Fibroblast of skin of scalp (primary cell): ENCODE results near the gene VPS33A.
"Not testable (repeated sequence)": the region's sequence is repeated elsewhere in the genome, so short reads cannot be mapped to it uniquely, and the experiment has no call there.

Experiments
- DNase-seq: peaks from one replicate; pipeline ENCODE4 v3.0.0-alpha.2; 2013

Gene VPS33A

DNA sequence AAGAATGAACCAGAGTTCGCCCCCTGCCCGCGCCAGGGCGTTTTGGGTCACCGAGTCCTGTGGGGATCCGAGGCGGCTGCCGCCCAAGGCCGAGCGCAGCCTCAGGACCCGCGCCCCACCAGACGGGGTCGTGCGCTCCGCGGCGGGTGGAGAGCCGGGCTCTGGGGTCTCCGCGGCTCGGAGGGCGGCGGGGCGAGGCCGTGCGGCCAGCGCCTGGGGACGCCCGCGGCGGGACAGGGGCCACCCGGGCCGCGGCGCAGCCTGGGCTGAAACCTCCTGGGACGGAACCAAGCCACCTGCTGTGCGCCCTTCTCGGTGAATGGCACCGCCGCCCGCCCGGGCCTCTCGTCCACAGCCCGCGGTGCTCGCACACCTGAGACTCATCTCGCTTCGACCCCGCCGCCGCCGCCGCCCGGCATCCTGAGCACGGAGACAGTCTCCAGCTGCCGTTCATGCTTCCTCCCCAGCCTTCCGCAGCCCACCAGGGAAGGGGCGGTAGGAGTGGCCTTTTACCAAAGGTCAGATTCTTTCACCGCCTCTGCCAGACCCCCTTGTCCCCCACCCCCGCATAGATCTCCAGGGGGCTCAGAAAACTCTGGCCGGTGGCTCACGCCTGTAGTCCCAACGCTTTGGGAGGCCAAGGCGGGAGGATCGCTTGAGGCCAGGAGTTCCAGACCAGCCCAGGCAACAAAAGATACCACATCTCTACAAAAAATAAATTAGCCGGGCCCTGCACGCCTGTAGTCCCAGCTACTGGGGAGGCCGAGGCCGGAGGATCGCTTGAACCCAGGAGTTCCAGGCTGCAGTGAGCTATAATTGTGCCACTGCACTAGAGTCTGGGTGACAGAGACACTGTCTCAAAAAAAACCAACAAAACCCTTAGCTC lies 61.9 kb downstream of the VPS33A start:
- no peak for DNase-seq

DNA sequence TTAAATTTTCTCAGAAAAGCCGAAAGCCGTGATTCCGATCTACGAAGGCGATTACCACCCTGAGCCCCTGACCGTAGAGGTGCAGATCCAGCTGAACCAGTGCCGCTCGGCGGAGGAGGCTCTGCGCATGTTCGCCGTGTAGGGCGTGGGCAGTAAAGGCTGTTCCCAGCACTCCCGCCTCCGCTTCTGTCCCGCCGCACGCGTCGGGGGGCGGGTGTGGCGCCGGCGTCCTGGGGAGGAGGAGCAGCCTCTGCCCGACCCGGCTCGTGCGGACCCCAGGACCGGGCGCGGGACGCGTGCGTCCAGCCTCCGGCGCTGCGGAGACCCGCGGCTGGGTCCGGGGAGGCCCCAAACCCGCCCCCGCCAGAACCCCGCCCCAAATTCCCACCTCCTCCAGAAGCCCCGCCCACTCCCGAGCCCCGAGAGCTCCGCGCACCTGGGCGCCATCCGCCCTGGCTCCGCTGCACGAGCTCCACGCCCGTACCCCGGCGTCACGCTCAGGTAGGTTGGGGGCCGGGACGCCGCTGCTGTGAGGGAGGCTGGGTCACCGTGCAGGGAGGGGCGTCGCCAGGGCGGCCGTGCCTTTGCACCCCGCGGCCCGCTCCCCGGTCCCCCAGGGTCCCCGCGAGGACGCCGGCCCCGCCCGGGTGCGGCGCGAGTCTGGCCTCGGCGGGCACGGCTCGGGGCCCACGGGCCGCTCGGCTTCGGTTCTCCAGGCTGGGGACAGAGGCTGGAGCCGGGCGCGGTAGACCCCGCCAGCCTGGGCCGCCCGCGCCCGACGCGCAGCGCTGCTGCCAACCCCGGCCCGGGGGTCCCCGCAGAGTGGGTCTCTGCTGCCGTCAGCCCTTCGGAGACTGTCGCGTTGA lies 62.8 kb downstream of the VPS33A start, which contains the start of gene B3GNT4:
TSS of gene B3GNT4 (plus strand) at position 409 of the 866 bp plus-strand sequence. CDS start 910 bp downstream, outside the sequence.
- peak; percentile 45 for DNase-seq

DNA sequence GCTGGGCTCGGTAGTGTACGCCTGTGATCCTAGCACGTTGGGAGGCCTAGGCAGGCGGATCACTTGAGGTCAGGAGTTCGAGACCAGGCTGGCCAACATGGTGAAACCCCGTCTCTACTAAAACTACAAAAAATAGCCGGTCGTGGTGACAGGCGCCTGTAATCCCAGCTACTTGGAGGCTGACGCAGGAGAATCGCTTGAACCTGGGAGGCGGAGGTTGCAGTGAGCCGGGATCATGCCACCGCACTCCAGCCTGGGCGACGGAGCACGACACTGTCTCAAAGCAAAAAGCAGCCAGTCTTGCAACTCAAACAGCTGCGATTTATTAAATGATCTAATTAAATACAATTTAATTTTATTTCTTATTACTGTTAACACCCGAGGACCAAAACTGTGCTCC lies 63.5 kb downstream of the VPS33A start:
- DNase-seq: not testable (repeated sequence)

DNA sequence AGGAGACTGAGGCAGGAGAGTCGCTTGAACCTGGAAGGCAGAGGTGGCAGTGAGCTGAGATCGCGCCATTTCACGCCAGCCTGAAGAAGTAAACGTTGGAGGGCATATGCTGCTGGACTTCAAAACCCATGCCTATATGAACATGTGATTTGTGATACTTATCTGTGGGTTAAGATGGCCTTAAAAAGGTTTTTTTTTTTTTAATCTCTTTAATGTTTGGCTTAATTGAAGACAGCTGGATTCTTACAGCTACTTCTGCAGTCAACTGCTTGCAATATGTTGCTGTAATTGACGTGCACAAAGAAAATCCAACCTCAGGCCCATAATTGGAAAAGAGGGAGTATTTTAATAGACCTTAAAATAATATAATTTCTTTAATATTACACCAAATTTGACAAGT lies 64.3 kb downstream of the VPS33A start:
- DNase-seq: no peak

DNA sequence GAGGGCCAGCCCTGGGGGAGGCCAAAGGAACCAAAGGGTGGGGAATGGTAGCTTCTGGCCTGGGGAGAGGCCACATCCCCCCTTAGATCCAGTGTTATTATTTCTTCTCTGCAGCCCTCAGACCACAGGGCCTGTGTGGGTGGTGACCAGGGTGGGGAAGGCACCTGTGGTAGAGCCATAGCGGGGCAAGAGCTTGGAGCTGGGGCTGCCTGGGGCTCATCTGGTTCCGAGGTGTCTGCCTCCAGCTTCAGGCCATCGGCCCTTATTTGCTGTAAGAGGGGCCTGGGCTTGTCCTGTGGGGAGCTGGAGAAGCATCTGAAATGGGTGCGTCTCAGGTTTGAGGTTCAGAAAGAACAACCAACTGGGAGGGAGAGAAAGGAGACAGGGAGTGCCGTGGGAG lies 64.9 kb downstream of the VPS33A start:
- DNase-seq: no peak

DNA sequence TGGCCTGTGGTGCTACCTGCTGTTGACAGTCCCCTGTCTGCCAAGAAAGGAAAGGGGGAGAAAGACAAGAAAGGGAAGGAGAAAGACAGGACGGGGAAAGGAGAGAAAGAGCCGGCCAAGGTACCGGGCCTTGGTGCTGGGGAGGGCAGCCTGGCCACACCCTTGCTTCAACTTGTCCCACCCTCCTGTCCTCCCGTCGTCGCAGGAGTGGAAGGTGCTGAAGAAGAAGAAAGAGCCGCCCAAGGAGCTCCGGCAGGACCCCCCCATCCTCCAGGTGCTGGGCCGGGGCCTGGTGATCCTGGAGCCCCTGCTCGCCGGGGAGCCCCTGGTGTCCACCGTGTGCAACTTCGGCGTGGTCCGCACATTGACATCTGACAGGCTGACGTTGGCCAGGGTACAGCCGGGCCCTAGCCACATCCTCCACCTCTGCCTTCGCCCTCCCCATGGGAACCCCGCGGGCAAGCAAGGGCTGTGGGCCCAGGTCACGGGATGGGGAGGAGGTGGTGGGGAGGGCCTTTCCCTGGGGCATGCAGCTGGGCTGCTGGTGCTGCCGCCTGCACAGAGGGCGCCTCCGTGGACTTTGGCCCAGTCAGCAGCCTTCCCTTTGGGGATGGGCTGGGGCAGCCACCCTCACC lies 65.6 kb downstream of the VPS33A start:
- DNase-seq: no peak

DNA sequence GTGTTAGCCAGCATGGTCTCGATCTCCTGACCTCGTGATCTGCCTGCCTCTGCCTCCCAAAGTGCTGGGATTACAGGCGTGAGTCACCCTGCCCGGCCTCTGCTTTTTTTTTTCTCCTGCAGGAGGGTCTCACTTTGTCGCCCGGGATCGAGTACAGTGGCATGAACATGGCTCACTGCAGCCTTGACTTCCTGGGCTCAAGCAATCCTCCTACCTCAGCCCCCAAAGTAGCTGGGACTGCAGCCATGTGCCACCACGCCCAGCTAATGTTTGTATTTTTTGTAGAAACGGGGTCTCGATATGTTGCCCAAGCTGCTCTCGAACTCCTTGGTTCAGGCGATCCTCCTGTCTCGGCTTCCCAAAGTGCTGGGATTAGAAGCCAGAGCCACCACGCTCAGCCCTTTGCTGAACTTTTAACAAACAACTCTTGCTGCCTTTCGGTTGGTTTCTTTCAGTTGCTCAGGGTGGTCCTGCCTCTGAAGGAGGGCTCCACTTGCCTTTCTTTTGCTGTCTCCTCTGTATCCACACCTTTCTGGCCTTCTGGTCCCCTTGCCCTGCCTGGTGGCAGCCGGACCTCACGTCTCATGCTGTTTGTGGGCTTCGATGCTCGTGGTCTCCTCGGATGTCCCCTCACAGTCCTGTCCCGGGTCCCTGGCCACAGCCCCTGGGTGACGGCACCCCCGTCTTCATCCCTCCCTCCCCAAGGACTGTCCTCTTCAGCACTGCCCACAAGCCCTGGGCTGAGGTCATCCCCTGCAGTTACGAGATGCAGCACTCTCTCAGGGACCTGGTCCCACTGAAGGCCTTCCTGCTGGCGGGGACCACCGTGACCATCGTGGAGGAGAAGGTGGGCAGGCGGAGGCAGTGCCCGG lies 66.6 kb downstream of the VPS33A start:
- DNase-seq: no peak

DNA sequence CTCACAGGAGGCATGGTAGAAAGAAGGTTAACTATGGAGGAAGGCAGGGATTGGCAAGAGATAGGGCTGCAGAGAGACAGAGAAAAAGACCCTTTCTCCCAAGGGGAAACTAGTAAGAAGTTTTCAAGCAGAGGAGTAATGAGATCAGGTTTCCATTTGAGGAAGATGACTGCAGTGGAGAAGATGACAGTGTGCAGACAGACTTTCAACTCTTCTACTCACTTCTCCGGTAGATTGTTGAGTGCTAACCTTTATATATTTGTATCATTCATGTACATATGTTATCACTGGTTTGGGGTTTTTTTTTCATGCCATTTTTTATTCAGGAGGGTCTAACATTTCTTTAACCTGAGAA lies 68.7 kb downstream of the VPS33A start:
- DNase-seq: no peak

DNA sequence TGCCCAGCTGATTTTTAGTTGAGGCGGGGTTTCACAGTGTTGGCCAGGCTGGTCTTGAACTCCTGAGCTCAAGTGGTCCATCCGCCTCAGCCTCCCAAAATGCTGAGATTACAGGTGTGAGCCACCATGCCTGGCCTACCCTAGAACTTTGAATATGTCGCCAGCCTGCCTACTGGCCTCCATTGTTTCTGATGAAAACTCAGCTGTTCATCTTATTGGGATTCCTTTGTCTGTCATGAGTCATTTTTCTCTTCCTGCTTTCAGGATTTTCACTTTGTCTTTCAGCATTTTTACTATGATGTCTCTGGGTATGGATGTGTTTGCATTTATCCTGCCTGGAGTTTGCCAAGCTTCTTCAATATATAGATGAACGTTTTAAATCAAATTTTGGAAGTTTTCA lies 70.9 kb downstream of the VPS33A start:
- no peak for DNase-seq

DNA sequence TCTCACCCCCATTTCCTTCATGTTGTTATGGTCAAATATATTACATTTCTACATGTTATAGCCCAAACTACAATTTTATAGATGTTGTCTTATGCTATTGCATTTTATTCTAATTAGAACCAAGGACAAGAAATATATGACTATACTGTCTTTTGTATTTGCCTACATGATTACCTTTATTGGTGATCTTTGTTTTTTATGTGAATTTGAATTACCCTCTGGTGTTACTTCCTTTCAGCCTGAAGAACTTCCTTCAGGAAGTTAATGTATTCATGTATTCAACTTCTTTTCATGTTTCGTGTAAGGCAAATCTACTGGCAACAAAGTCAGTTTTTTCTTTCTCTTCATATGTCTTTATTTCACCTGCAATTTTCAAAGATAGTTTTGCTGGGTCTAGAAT lies 71.5 kb downstream of the VPS33A start:
- DNase-seq: no peak

DNA sequence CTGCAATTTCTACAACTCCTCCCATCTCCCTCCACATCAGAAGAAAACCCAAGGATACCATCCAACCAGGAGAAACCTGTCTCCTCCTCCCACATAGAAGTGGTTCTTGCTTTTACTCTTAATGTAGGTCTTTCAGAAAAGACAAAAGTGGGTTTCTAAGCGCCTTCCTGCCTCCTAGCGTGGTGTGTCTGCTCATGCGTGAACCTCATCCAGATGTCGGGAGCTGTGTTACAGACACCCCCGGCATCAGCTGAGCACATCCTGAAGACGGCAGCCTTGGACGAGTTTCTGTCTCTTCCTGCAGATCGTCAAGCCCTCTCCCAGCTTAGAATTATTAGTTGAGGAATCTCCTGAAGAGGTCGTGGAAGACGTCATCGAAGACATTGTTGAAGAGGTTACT lies 73.9 kb downstream of the VPS33A start:
- no peak for DNase-seq

DNA sequence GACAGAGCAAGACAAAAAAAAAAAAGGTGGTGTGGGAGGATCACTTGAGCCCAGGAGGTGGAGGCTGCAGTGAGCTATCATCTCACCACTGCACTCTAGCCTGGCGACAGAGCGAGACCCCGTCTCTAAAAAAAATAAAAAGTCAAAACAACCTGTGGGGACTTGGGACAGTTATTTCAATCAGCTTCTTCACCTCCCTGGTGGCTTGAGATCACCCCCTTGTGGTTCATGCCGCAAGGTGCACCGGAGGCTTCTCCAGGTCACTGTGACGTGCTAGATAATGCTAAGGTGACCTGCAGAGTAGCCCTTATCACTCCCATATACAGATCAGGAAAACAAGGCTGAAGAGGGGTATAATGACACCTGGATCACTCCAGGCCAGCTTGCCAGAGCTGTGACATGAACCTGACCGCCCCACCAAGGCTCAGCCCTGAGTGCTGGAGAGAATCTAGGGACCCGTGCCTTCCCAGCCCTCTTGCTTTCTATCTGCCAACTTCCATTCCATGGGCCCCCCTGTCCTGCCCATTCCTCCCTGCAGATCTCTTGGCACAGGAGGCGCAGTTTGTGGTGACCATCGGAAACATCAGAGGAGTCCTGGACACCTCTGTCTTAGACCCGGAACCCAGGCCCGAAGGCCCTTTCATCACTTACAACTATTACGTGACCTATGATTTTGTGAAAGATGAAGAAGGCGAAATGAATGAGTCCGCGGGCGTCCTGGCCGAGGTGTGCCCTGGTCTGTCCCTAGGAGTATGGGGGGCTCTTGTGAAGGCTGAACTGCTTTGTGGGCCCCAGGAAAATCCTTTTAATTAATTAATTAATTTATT lies 75.2 kb downstream of the VPS33A start:
- DNase-seq: peak; percentile 42

DNA sequence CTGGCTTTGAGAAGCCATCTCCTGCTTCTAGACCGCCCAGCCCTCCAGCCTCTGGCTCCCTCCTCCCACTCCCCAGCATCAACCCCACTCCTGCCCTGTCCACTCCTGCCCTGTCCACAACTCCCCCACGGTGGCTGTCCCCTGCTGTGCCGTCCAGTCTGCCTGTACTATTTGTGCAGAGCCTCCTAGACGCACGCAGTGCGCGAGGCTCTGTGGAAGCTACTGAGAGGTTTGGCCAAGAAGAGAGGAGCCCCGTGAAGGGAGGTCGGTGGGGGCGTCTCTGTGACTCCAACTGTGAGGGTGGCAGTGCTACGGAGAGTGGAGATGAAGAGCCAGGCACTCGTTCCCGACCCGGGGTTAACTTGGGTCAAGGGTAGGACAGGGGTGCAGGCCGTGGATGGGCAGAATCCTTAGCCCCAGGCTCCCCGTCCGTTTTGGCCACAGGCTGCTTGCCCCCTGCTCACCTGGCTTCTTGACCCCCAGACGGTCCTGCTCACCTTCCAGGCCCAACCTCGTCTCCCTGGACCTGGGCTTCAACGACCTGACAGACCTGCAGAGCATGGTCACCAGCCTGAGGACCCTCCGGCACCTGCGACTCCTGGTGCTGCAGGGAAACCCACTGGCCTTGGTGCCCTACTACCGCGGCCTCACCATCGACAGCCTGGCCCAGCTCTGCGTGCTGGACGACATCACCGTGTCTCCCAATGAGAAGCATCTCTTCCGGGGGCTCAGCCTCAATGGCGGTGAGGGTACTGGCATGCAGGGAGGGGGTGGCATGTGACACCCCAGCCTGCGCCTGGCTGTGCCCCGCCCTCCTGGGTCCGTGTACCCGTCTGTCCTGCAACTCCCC lies 76.4 kb downstream of the VPS33A start:
- DNase-seq: no peak

DNA sequence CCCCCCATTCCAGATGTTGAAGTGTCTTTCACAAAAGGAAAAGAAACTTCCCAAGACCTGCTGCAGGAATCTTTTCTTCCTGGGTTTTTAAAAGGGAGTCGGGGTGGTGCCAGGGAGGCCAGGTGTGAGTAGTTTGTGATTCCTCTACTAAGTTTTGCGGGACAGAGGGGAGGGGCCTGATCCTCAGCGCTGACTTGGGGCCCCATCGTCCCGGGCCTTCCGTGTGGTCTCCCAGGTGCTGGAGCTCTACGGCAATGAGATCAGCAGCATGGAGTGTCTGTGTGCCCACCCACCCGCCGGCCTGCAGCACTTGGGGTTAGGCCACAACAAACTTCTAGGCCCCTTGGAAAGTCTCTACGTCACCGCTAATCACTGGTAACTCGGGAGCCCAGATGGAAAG lies 78.8 kb downstream of the VPS33A start:
- DNase-seq: no peak

DNA sequence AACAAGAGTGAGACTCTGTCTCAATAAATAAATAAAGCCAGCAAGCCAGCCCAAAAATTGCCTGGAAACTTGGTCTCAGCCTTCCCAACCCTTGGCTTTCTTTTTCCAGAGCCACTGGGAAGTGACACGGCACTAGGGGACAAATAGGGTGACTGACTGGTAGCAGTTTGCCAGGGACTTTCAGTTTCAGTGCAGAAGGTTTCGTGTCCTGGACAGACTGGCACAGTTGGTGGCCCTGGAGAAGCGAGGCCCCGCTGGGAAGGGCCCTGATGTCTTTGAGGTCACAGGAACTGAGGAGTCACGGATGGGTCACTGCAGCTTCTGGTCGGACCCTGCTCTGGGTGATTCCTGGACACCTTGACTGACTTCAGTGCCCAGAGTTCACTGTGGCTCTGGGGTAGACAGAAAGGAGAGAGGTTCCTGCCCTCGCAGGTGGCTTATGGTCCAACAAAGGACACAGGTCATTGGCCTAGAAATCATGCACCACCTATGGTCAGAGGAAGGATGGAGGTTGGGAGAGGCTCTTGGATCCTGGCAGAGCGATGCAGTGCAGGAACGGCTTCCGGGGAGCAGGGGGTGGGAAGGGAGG lies 80.7 kb downstream of the VPS33A start:
- no peak for DNase-seq

DNA sequence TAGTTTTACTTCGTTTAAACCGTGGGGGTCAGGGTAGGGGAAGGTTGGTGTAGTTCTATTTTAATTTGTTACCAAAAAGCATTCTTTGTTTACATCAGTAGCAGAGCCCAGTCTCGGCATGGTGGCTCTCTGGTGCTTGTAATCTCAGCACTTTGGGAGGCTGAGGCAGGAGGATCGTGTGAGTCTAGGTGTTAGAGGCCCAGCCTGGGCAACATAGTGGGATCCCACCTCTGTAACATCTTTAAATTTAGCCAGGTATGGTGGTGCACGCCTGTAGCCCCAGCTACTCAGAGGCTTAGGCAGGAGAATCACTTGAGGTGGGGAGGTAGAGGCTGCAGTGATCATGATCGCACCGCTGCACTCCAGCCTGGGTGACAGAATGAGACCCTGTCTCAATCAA lies 81.2 kb downstream of the VPS33A start:
- DNase-seq: no peak

DNA sequence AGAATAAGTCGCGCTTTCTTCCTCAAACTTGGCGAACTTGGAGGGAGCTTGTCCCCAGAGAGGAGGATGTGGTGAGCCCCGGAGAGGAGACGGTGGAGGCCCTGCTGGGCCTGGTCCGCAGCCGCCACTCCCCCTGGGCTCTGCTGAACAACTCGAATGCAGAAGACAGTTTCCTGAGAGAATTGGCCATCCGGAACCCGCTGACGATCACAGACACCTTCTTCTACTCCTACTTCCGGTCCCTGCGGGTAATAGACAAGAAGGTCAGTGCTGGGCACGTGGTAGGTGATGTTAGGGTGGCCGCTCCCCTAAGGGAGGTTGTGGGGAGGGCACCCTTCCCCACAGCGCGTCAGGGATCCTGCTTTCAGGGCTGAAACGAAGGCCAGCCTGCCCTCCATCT lies 81.8 kb downstream of the VPS33A start:
- no peak for DNase-seq

DNA sequence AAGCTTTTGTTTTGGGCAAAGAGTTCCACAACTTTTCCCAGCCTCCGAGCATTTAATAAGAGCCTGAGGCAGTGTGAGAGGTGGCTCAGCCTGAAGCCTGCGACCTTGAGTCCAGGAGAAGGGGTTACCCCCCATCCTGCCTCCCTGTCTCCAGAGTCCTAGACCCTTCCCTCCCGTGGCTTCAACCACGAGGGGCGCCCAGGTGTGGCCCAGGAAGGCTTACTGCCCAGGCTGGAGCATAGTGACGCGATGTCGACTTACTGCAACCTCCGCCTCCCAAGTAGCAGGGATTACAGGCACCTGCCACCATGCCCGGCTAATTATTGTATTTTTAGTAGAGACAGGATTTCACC lies 82.7 kb downstream of the VPS33A start:
- DNase-seq: no peak

DNA sequence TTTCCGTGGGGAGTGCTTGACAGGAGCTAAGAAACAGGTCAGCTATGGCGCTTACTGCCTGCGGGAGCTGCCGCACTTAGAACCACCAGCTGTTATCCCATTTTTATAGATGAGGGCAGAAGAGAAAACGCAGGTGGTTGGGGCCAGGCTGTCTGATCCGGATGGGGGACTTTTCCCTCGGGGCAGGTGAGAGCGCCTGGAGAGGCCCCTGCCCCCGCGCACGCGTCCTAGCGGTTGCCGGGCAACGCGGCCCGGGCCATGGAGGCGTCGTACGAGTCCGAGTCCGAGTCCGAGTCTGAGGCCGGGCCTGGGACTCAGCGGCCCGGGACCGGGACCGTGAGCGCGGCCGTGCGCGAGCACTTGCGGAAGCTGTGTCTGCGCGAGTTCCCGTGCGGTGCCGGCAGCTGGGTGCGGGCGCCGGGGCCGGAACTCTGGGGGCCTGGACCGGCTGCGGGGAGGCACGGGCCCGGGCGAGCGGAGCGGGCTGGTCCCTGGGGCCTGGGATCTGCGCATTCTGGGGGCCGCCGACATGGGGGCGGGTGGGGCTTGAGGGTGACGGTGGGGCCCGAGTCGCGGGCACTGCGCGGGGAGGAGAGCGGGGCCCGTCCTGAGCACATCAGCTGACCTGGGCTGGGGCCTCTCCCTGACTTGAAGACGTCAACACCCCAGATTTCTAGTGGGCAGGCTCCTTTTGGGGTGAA lies 83.3 kb downstream of the VPS33A start, which contains the start of gene LRRC43:
TSS of gene LRRC43 (plus strand) at position 237 of the 701 bp plus-strand sequence. CDS start at position 259, 22 bp downstream.
- peak; percentile 18 for DNase-seq
